Measurements from ENCODE around the gene ZNF253.
"Not testable (repeated sequence)": the region's sequence is repeated elsewhere in the genome, so short reads cannot be mapped to it uniquely, and the experiment has no call there.

The ZNF253 gene

GRCh38 chr19:19900729-19901444 lies 35.2 kb downstream of the ZNF253 start, which contains the start of gene ZNF93:
ZNF93 (plus strand) TSS chr19:19900946; CDS start chr19:19901089, 143 bp downstream.
- peak within 1 kb of the TSS; percentile 79 for H3K4me3 ChIP-seq (ENCODE audit: low read depth, low read length)
- TF ChIP-seq CTCF (IDR thresholded peaks at IDR 0.05; ENCODE audit: borderline replicate concordance, insufficient read depth, low read depth, low read length), result no peak

- not testable (repeated sequence) for H3K4me3 ChIP-seq (ENCODE audit: low read depth, low read length)
Observed at GRCh38 chr19:19907551-19907950, 41.9 kb downstream of the ZNF253 start.

- H3K4me3 ChIP-seq (ENCODE audit: low read depth, low read length), result no peak overlapping the region
- no peak for TF ChIP-seq CTCF (IDR thresholded peaks at IDR 0.05; ENCODE audit: borderline replicate concordance, insufficient read depth, low read depth, low read length)
Observed at GRCh38 chr19:19909654-19910053, 44.0 kb downstream of the ZNF253 start.

- no peak for TF ChIP-seq CTCF (IDR thresholded peaks at IDR 0.05; ENCODE audit: borderline replicate concordance, insufficient read depth, low read depth, low read length)
- no peak overlapping the region for H3K4me3 ChIP-seq (ENCODE audit: low read depth, low read length)
Observed at GRCh38 chr19:19911150-19911549, 45.5 kb downstream of the ZNF253 start.

- H3K4me3 ChIP-seq (ENCODE audit: low read depth, low read length), result no peak overlapping the region
- no peak for TF ChIP-seq CTCF (IDR thresholded peaks at IDR 0.05; ENCODE audit: borderline replicate concordance, insufficient read depth, low read depth, low read length)
Observed at GRCh38 chr19:19914596-19914995, 48.9 kb downstream of the ZNF253 start.

- TF ChIP-seq CTCF (IDR thresholded peaks at IDR 0.05; ENCODE audit: borderline replicate concordance, insufficient read depth, low read depth, low read length), result 0 out of 2 replicates have a peak, but pooled peaks have one; percentile 17
- not testable (repeated sequence) for H3K4me3 ChIP-seq (ENCODE audit: low read depth, low read length)
Observed at GRCh38 chr19:19930417-19930816, 64.7 kb downstream of the ZNF253 start.

GRCh38 chr19:19933432-19934314 lies 68.0 kb downstream of the ZNF253 start:
- H3K4me3 ChIP-seq (ENCODE audit: low read depth, low read length), result not testable (repeated sequence)

GRCh38 chr19:19937403-19937802 lies 71.7 kb downstream of the ZNF253 start:
- no peak for TF ChIP-seq CTCF (IDR thresholded peaks at IDR 0.05; ENCODE audit: borderline replicate concordance, insufficient read depth, low read depth, low read length)
- H3K4me3 ChIP-seq (ENCODE audit: low read depth, low read length), result no peak overlapping the region

All from GM12875 (cell line).